Hematopoietic multipotent progenitor cell treated with erythropoietin and hydrocortisone succinate and interleukin-3 and kit ligand, for 17 days (in vitro differentiated cells): ENCODE results near the gene LURAP1L.

Source experiments
- DNase-seq: peaks from one replicate; pipeline ENCODE4 v3.0.0-alpha.2; 2015; ENCODE audit warnings: low spot score

The LURAP1L gene

DNA sequence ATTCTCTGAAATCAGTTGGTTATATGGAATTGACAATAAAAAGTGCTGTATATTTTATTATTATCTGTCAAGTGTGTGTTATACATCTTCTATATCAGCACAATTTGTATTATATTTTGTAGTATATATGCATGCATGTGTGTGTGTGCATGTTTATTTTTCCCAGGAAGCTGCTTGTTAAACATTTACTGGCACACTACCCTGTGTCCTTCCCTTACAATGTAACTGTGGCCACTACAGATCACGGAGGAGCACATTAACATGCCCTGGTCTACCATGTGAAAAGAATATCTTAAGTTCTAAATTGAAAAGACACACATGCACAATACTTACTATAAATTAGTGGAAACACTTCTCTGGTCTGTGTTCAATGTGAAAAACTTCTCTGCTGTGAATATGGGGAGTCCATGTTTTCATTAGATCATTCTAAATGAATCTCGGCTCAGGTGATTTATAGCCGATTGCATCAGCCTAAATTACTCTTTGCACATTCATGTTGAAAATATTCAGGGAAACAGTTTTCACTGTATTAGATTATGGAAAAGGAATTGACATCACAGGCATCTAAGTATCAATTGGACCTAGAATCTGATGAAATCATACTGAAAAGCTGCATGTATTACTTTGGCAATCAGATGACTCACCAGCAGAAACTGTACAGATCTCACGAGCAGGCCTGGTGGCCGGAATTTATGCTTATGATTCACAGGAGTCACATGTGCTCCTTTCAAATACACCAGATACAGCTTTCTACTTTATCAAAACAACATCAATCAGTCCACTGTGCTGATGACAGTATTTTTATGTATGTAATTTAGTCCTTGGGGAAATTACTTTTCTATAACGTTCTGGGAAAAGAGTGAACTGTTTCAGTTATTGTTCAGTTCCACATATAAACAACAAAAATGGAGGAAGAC, 39.4 kb downstream of the LURAP1L start:
- no peak for DNase-seq

DNA sequence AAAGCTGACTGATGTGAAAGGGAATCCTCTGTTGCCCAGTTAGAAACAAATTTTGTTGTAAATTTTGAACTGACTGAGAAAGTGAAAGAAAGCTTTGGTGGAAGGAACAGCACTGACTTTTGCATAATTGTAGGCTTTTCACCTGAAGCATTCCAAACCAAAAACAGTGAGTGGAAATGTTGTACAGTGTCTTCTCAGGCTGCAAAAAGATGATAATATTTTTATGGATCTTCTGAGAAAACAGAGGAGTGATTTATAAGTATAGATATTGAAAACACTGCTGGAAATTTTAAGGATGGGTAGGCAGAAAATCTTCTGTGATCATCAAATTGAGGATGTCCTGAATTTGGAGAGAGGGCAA, 40.0 kb downstream of the LURAP1L start:
- no peak for DNase-seq

DNA sequence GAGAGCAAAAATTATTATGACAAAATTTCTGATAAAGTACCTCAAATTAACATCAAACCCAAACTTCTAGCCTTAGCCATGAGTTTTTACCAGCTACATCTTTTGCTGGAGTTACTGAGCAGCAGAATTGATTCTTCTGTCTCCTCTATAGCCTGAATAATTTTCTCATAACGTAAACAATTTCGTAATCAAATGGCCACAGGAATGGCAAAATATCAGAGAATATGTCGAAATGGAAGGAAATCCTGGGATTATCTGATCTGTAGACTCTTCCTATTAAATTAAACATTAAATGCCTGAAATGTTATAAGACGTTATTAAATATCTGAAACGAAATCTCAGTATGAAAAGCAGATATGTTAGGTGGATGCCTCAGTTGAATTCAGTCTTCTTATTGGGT, 41.1 kb downstream of the LURAP1L start:
- no peak for DNase-seq

DNA sequence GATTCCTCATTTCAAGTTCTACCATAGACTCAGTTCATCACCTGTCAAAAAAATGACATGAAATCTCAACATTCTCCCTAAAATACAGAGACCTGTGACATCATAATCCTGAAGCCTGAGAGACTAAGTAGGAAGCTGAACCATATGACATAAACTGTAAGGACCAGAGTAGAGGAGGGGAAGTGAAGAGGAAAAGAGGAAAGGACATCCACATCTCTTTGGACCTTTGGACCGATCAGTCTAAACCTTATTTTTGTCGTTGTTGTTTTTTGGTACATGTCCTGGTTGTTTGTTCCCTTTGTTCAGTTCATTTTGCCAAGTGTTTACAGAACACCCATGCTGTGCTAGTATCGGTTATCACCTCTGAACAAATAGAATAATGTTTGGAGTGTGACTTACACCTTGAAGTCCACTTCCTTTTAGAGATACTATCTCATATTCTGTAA, 41.9 kb downstream of the LURAP1L start:
- DNase-seq: no peak

DNA sequence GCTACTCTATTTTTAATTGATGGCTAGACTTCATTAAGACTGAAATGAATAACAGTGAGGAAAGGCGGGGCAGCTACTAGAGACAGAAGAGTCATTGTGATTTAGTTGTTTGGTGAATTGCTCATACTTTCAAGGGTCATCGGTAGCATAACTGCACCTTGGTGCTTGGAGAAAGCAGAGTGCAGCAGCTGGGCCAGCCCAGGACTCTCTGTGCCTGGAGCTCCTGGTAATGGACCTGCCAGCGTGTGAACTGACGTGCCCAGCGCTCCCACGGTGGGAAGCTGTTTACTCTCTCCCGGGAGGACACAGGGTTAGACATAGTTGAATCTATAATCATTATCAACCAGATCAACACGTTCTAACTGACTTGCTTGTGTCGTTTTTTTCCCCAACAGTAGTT, 42.9 kb downstream of the LURAP1L start:
- no peak for DNase-seq

DNA sequence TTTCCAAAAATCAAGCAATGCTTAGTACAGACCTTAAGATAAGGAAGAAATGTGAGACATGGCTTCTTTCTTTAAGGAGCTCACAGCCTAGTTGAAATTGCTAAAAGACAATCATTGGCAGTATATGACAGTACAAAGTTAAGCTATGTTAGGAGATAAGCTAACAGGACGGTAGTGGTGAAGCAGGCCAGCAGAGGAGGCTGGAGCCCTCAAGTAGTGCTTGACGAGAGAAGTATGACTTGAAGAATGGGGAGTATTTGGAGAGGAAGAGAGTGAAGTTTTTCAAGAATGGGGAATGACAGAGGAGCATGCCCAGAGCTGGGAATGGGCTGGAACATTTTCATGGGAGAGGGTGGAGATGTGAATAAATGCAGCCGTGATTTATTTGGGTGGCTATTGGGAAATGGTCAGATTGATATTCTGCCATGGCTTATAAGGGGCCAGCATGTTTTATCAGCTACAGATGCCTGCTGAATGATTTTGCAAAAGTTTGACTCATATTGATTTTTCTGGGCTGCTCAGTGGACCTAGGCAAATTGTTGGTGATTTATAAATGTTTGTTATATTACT, 43.7 kb downstream of the LURAP1L start:
- no peak for DNase-seq

DNA sequence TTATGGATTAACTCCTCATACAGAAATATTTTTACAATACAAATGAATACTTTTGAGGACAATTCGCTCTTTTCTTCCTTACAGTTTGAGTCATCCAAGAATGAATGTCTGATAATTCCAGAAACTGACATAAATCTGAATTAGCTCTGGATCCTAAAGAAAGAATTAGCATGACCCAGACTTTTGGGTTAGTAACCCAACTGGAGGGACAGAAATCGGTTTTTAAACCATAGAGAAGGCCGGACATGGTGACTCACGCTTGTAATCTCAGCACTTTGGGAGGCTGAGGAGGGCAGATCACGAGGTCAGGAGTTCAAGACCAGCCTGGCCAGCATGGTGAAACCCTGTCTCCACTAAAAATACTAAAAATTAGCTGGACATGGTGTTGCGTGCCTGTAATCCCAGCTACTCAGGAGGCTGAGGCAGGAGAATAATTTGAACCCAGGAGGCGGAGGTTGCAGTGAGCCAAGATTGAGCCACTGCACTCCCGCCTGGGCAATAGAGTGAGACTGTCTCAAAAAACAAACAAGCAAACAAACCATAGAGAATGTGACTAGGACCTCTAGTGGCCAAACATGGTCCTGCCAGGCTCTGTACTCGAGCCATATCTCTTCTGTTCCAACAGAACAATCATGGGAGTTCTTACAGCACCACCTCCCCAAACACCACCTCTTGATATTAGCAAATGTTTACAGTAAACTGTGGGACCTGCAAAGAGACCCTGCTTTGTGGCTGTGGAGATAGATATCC, 44.8 kb downstream of the LURAP1L start:
- DNase-seq: no peak

DNA sequence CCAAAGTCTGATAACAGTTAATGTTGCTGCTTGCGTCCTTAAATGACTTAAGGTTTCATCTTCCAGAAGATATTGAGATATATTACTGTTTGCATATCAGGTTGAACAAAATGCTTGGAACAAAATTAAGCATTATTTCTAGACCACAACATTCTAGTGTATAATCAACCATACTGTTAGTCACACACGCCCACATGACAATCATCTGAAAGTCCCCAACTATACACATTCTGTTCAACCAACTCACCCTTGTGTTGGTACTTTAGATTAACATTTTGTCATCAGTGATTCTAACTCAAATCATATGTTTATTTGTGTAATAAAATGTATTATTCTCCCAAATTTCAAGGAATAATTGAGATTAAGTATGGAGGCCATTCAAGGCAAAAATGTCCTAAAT, 47.3 kb downstream of the LURAP1L start:
- DNase-seq: no peak

DNA sequence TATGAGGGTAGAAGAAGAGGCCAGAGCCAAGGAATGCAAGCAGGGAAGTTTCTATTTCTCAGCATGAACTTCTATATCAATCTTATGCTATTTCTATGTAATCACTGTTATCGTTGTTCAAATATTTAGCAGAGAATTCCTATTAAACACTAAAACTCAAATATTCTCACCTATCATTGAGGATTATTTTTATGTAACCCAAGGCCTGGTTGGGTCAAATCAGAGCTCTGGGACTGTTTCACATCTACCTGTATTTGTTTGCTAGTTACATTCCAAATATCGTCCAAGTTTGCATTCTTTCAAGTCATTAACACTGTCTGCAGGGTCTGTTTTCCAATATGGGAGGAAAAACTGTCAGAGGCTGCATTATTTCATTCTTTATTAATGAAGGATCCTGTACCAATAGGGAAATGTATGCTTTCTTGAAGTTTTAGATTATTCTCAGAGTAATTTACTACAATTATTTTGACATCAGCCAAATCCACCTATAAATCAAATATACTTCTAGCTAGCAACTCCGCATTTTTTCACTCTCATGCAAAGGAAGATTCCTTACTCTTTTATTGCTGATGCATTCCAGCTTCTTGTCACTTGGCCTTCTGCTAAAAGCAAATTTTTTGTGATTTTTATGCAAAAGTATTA, 52.2 kb downstream of the LURAP1L start:
- DNase-seq: no peak

DNA sequence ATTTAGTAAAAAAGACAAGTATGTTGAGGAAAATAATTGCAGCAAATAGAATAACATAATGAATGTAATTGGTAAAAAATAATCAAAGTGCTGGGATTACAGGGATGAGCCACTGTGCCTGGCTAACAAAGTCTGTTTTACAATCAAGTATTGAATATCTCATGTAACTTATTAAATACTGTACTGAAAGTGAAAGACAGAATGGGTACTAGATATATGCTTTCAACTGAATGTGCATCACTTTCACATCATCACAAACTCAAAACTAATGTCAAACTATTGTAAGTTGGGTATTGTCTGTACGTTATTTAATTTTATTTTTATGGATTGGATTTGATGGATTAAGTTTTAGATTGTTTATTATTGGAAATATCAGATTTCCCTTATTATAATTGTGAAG, 58.9 kb downstream of the LURAP1L start:
- DNase-seq: no peak

DNA sequence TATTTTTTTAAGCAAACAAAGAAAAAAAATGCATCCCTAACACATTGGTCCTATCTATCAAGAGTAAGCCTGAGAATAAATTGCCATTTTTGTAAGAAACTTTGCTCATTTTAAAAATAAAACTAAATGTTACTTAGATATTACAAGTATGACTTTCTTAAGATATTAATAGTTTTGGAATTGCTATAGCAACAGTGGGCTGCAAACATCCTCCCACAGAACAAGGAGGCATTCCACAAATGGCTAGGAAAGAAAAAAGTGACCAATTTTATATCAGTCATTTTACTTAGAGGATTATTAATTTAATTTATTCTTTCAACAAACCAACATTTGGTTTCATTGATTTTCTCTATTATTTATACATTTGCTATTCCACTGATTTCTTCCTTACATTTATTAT, 63.7 kb downstream of the LURAP1L start:
- no peak for DNase-seq

DNA sequence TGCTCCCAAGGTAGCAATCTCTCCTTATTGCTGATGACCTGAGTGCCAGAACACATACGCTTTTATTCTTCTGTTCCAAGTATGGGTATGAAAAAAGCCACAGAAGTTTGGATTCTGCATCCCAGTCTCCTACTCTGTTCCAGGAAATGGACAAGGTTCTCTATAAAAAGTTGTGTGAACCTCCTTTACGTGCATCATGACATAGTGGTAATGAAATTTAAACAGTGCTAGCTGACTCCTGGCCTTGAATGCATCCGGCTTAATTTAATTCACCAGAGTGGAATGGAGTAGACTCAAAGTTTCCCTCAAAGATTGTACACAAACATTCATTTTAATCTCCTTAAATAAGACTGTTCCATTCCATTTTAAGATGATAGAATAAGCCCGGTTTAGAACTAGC, 68.9 kb downstream of the LURAP1L start:
- no peak for DNase-seq

DNA sequence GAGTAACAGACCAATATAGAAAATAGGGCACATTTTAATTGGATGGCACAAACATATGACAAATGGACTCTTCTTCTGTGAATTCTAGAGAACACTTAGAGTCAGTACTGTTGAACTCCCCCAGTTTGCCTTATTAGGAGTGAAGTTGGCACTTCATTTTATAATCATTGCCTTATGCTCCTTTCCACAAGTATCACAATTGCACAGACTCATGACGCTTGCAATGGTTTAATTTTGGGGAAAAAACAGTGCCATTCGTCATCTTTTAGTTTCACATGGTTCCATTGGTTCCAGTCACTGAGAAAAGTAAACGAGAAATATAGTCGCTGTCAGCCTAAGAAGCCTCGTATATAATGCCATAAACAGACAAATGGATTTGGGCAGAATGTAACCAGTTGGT, 71.2 kb downstream of the LURAP1L start:
- no peak for DNase-seq

DNA sequence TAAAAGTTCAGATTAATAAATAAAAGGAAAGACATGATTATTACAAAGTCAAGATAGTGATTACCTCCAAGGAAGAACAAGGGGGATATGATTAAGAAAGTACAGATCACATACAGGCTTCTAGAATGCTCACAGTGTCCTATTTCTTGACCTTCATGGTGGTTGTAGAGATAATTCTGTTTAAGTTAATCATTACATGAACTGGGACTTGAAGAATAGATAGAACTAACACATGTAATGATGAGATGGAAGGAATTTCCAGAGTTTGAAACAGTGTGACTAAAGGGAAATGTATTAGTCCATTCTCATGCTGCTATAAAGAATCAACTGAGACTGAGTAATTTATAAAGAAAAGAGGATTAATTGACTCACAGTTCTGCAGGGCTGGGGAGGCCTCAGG, 72.7 kb downstream of the LURAP1L start:
- DNase-seq: no peak

DNA sequence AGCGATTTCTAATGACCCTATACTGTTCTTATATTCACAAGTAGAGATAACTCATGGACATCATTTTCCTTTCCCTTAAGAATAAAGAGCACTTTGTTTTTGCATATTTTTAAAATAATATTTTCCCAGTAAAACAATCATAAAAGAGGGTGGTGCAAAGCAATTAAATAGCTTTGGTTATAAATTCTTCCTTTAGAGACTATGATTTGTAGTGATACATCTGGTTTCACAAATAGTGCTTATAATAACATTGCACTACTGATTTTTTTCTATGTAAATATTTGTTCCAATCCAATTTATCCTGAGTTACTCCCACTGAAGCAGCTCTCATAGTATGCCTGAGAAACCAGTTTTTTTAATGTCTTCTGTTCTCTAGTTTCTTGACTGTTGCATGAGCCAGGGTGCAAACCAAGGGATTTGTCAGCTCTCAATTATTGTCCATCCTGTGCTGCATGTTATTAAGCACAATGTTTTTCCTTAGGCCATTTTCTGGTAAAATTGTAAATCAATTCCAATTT, 74.7 kb downstream of the LURAP1L start:
- no peak for DNase-seq

DNA sequence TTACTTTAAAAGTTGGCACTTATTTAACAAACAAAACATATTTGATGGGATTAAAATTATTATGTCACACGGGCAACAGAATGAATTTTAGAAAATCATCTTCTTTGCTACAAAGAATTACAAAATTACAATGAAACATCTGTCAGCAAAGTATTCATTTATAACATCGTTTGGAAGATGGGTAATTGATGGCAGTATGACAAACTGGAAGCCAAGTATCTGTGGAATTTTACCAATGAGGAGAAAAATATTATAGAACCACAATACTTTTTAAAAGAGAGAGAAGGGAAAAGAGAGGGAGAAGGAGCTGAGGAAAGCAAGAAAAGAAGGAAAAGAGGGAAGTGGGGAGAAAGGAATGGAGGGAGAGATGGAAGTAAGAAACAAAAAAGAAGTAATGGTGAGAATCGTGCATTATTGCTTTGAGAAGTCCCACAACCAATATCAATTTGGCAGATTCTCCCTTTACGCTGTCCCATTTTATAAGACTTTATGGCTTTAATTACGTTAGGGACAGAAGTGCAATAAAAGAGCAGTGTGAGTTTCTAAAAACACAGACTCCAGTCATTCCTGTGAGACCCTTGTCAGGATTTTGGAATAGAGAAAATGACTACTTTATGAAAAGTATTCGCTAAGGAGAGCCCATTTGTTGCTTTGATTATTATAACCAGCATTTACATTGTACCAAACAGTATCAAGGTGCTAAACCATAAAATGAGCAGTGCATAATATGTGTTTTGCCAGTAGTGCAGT, 76.7 kb downstream of the LURAP1L start:
- no peak for DNase-seq

DNA sequence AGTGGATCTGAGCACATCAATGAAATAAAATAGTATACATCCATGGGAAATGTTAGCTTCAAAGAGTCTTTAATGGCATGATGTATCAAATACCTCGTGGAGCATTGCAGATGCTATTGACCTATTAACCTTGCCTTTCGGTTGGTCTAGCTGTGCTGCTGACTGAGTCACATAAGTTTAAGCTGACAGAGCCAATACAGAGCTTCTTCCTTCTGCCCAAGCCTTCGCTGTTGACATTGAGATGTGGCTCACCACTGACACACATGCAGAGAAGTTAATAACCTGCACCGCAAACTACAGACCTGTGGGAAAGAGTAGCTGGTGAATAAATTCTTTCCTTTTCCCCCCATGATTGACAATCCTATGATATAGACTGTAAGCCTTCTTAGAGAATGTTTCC, 78.2 kb downstream of the LURAP1L start:
- no peak for DNase-seq

DNA sequence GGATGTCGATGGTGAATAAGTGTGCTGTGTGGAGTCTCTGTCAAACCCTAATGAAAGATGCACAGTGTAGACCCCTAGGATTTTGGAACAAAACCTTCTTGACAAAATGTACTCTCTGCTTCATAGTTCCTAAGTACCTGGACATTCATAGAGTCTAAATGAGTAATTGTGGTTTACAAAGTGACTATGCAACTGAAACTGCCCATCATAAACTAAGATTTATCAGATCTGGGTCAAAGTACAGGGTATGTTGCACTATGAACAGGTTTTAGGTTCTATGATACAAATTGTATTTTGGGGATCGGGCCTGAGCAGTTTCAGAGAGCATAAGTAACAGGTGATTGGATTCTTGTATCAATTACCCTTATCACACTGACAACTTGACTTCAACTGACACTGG, 79.4 kb downstream of the LURAP1L start:
- DNase-seq: no peak

DNA sequence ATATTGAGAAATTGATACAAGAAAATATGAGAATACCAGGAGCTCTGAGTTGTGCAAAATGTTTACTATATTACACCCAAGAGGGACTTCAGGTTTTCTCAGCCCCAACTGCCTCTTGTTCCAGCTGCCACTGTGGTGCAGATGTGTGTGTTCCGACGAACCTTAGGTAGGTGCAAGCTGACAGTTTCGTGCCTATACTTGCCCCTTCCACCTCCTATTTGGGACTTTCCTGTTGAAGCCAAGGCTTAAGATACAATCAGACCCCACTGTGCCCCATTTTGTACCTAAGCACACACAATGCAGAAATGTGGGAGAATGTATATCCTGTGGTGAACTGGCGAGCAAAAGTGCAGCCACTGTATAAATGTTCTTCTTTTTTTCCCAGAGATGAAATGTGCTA, 80.2 kb downstream of the LURAP1L start:
- DNase-seq: no peak

DNA sequence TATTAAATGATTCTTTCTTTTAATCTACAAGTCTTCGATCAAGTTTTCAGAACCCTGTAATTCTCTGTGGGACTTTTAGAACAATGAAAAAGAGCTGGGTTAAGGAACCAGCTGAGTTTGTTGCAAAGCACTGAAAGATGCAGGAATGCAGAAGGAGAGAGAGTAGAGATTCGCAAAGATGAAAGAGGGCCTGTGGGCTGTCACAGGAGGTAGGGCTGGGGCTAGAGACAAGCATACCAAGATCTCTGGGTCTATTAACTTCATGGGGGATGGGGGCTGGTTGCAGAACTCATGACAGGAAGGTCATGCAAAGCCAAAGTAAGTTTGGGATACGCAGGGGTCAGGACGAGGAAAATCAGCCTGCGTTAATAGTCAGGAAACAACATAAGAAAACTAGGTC, 81.8 kb downstream of the LURAP1L start:
- no peak for DNase-seq

DNA sequence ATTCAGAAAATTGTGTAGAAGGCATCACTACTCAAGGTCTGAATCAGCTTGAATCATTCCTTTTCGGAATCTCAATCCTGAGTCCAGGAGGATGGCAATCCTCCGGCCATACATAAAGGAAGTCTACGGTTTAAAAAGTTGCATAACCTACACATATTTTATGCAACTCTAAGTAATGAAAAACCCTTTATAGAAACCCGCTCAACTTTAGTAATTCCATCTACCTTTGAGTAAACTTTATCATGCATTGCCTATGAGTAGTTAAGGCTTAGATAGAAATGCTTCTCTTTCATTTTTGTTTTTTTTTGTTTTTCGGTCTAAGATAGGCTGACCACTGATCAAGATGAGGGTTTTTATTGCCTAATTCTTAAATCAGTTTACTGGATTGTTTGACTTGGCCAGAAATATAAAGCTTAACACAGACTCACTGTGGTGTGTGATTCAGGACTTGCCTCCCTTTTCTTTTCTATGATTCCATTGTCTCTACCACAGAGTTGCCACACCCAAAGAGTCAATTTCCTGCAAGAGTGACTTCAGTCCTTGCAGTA, 85.0 kb downstream of the LURAP1L start:
- no peak for DNase-seq
